AG04450 (cell line): ENCODE results near the gene AMPH. TPM values are rescaled to one million over a fixed set of nuclear protein-coding genes. Genes with fewer than 3 reads are reported as not detected.

Experiments
- CTCF ChIA-PET: fragments of 300-600, 350-600 bp; formaldehyde crosslinking; extraction: SDS; loops from one replicate; lab custom pipeline; 2022; ENCODE audit warnings: antibody characterized with exemption, inconsistent platforms; lab: Charles Lee
- POLR2A ChIA-PET: fragments of 350-600 bp; formaldehyde crosslinking; extraction: SDS; loops from one replicate; lab custom pipeline; 2021; ENCODE audit warnings: antibody characterized with exemption, inconsistent platforms; lab: Yijun Ruan, JAX
- DNase-seq: peaks from one replicate; pipeline ENCODE4 v3.0.0-alpha.2; 2011; ENCODE audit warnings: low read depth, low spot score
- H3K27ac ChIP-seq: one replicate; pipeline ENCODE4 v1.5.1; 2012; ENCODE audit warnings: low read depth, low read length, control low read depth
- H3K27me3 ChIP-seq: one replicate; pipeline ENCODE4 v1.6.0; 2012; ENCODE audit warnings: low read length; ENCODE audit not compliant: control insufficient read depth, insufficient read depth
- H3K4me3 ChIP-seq: 2 replicates; pipeline ENCODE4 v1.5.1; 2011; ENCODE audit warnings: mild to moderate bottlenecking, low read depth, low read length, control low read depth
- H3K9me3 ChIP-seq: 2 replicates; pipeline ENCODE4 v1.5.1; 2012; ENCODE audit warnings: low read length; ENCODE audit not compliant: control insufficient read depth, insufficient read depth
- CTCF ChIP-seq: IDR thresholded peaks from 2 replicates; pipeline ENCODE4 v1.5.1; 2011; ENCODE audit warnings: low read depth, low read length, control low read depth, inconsistent platforms
- polyA plus RNA-seq: library from polyadenylated mRNA; depleted of rRNA; stranded (reverse); fragments of >200 nt; gene quantifications from 2 replicates; pipeline ENCODE4 v1.2.3, GENCODE V29; 2011

Gene AMPH
- polyA plus RNA-seq, 1 experiment = 19.5 TPM

DNA sequence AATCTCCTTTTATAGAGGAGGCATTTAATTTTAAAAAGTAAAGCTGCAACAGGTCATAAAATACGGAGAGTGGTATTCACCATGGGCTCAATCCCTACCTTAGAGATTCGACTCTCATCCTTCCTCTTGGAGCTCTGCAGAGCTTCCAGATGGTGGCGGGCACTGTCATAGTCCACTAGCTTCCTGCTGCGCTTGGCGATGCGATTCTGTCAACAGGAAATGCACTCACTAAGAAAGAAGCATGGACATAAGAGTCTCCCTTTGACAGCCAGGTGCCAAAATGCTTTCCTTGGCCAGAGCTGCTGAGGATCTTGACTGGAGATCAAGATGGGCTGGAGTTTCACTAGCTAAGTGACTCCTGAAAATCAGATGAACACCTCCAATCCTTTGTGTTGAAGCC lies 154.4 kb downstream of the AMPH start:
- ChIA-PET CTCF (no interaction called here), POLR2A (no interaction called here)
- Histone ChIP-seq H3K4me3 (no peak overlapping the region), H3K9me3 (no peaks in the 10 kb centered on the region), H3K27me3 (no peaks in the 10 kb centered on the region), H3K27ac (no peak overlapping the region)
- no peak for TF ChIP-seq CTCF
- DNase-seq = no peak

DNA sequence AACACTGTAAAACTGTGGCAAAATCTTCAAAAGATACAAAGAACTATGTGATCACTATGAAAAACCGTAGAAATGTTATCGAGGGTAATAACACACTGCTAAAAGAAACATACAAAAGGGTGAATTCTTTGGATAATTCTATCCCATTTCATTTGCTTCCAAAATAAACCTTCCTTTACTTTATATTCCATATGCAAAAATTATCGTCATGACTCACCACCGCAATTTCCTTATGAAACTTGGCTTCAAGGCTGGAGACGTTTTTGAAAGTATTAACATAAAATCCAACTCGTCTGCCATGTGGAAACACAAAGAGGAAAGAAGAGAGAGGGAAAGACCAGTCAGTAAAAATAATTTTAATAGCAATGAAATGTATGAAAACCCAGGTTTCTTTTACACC lies 165.2 kb downstream of the AMPH start:
- CTCF ChIA-PET = interaction anchor here (1.0 kb wide), 1 partner anchor 988 kb away, joined by 3 read pairs; no protein-coding TSS in a partner anchor
- DNase-seq = no peak
- Histone ChIP-seq H3K4me3 (no peak overlapping the region), H3K9me3 (no peaks in the 10 kb centered on the region), H3K27ac (no peak overlapping the region), H3K27me3 (no peaks in the 10 kb centered on the region)
- TF ChIP-seq CTCF = no peak
- POLR2A ChIA-PET = no interaction called here

- ChIA-PET CTCF (interaction anchor here (0.6 to 1.1 kb wide), 2 partner anchors 11 to 60 kb away, joined by 3 to 6 read pairs; no protein-coding TSS in a partner anchor), POLR2A (no interaction called here)
- H3K4me3 ChIP-seq = peak overlapping the region; percentile 17; the same call in 1 of the 2 replicates
- peak; percentile 45 for DNase-seq
- no peak overlapping the region for H3K27ac ChIP-seq
- no peaks in the 10 kb centered on the region for H3K27me3 ChIP-seq
- no peaks in the 10 kb centered on the region for H3K9me3 ChIP-seq
- no peak for TF ChIP-seq CTCF
Measured at GRCh38 chr7:38463277-38464225, 167.6 kb downstream of the AMPH start.

GRCh38 chr7:38462819-38463218 lies 168.4 kb downstream of the AMPH start:
- Histone ChIP-seq H3K27ac (no peak overlapping the region), H3K27me3 (no peaks in the 10 kb centered on the region), H3K9me3 (no peaks in the 10 kb centered on the region), H3K4me3 (no peak overlapping the region)
- ChIA-PET CTCF (no interaction called here), POLR2A (no interaction called here)
- no peak for DNase-seq
- TF ChIP-seq CTCF = no peak

DNA sequence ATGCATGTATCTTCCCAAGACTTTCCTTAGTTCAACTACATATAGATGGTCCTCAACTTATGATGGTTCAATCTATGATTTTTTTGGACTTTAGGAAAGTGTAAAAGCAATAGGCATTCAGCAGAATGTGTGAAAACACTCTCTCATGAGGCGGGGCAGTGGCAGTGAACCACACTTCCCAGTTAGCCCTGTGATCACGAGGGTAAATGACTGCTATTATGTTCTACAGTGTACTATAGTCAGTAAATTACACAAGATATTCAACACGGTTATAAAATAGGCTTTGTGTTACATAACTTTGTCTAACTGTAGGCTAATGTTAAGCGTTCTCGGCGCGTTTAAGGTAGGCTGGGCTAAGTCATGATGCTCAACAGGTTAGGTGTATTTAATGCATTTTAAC lies 169.3 kb downstream of the AMPH start:
- ChIA-PET POLR2A (no interaction called here), CTCF (interaction anchor here (1.2 kb wide), 1 partner anchor 9 kb away, joined by 6 read pairs; no protein-coding TSS in a partner anchor)
- Histone ChIP-seq H3K27me3 (no peaks in the 10 kb centered on the region), H3K4me3 (no peak overlapping the region), H3K9me3 (no peaks in the 10 kb centered on the region), H3K27ac (no peak overlapping the region)
- no peak for TF ChIP-seq CTCF
- DNase-seq = no peak
